ENCODE data around the gene ITGAV. TPM values are rescaled to one million over a fixed set of nuclear protein-coding genes. Genes with fewer than 3 reads are reported as not detected.

The ITGAV gene
- total RNA-seq, 2 donors from 2014 or later: 63.7 to 79.7 TPM

GRCh38 chr2:186637497-186637800 is 47.6 kb downstream of the ITGAV start:
- Histone ChIP-seq H3K27ac (ENCODE audit: low read depth, low read length) (no peak overlapping the region), H3K4me3 (ENCODE audit: low read length) (no peak overlapping the region), H3K4me1 (ENCODE audit: control insufficient read depth, insufficient read depth, low read length) (no peaks in the 10 kb centered on the region), H3K36me3 (ENCODE audit: control insufficient read depth, insufficient read depth, low read length) (peaks cover 87% of the 10 kb centered on the region), H3K9me3 (ENCODE audit: control insufficient read depth, low read length) (no peaks in the 10 kb centered on the region), H3K9ac (ENCODE audit: extremely low read depth, low read length, poor library complexity, severe bottlenecking) (no peak overlapping the region), H3K27me3 (ENCODE audit: control insufficient read depth, insufficient read depth, low read length, poor library complexity, severe bottlenecking) (no peaks in the 10 kb centered on the region)
- Mint-ChIP-seq H3K4me1 (no peaks in the 10 kb centered on the region), H3K27me3 (ENCODE audit: insufficient read depth) (no peaks in the 10 kb centered on the region), H3K27ac (no peak overlapping the region), H3K36me3 (ENCODE audit: low read depth) (peaks cover 19% of the 10 kb centered on the region), H3K9me3 (no peaks in the 10 kb centered on the region), H3K4me3 (no peak overlapping the region)
- no peak for TF ChIP-seq CTCF (conservative IDR thresholded peaks at IDR 0.05)
- DNase-seq: no peak

GRCh38 chr2:186639939-186640338 is 50.1 kb downstream of the ITGAV start:
- Mint-ChIP-seq H3K27me3 (ENCODE audit: insufficient read depth) (no peaks in the 10 kb centered on the region), H3K27ac (no peak overlapping the region), H3K9me3 (no peaks in the 10 kb centered on the region), H3K4me1 (peaks cover 3% of the 10 kb centered on the region), H3K4me3 (no peak overlapping the region), H3K36me3 (ENCODE audit: low read depth) (peaks cover 37% of the 10 kb centered on the region)
- Histone ChIP-seq H3K27me3 (ENCODE audit: control insufficient read depth, insufficient read depth, low read length, poor library complexity, severe bottlenecking) (no peaks in the 10 kb centered on the region), H3K9me3 (ENCODE audit: control insufficient read depth, low read length) (no peaks in the 10 kb centered on the region), H3K4me1 (ENCODE audit: control insufficient read depth, insufficient read depth, low read length) (no peaks in the 10 kb centered on the region), H3K4me3 (ENCODE audit: low read length) (no peak overlapping the region), H3K9ac (ENCODE audit: extremely low read depth, low read length, poor library complexity, severe bottlenecking) (no peak overlapping the region), H3K36me3 (ENCODE audit: control insufficient read depth, insufficient read depth, low read length) (peaks cover 99% of the 10 kb centered on the region), H3K27ac (ENCODE audit: low read depth, low read length) (no peak overlapping the region)
- no peak for DNase-seq
- no peak for TF ChIP-seq CTCF (conservative IDR thresholded peaks at IDR 0.05)

- Mint-ChIP-seq H3K27me3 (ENCODE audit: insufficient read depth) (no peaks in the 10 kb centered on the region), H3K27ac (peak overlapping the region; percentile 23)
- 90 to 92% methylated on average over 4 of the region's 4 CpGs for WGBS, 2 experiments (ENCODE audit: insufficient coverage in 1 of 2, insufficient read length in 1 of 2)
These were observed 51.4 kb downstream of the ITGAV start for GRCh38 chr2:186641132-186641806.

More at GRCh38 chr2:186641132-186641806, 51.4 kb downstream of the ITGAV start:
- Mint-ChIP-seq H3K36me3 (ENCODE audit: low read depth) (peaks cover 49% of the 10 kb centered on the region), H3K9me3 (no peaks in the 10 kb centered on the region), H3K4me3 (no peak overlapping the region), H3K4me1 (peaks cover 9% of the 10 kb centered on the region)
- Histone ChIP-seq H3K9ac (ENCODE audit: extremely low read depth, low read length, poor library complexity, severe bottlenecking) (no peak overlapping the region), H3K36me3 (ENCODE audit: control insufficient read depth, insufficient read depth, low read length) (peaks cover 94% of the 10 kb centered on the region), H3K4me1 (ENCODE audit: control insufficient read depth, insufficient read depth, low read length) (no peaks in the 10 kb centered on the region), H3K27me3 (ENCODE audit: control insufficient read depth, insufficient read depth, low read length, poor library complexity, severe bottlenecking) (no peaks in the 10 kb centered on the region), H3K4me3 (ENCODE audit: low read length) (no peak overlapping the region), H3K9me3 (ENCODE audit: control insufficient read depth, low read length) (no peaks in the 10 kb centered on the region), H3K27ac (ENCODE audit: low read depth, low read length) (no peak overlapping the region)
- DNase-seq: no peak
- TF ChIP-seq CTCF (conservative IDR thresholded peaks at IDR 0.05): no peak
